HG02610 (cell line): ENCODE data around the gene FBXW11.
"Not testable (repeated sequence)": the region's sequence is repeated elsewhere in the genome, so short reads cannot be mapped to it uniquely, and the experiment has no call there.

Source experiments
- ATAC-seq: cut with Tn5 transposase; IDR thresholded peaks from one replicate; pipeline ENCODE4 v1.9.1; 2021; ENCODE audit warnings: mild to moderate bottlenecking, moderate library complexity; ENCODE audit not compliant: unreplicated experiment

The FBXW11 gene

DNA sequence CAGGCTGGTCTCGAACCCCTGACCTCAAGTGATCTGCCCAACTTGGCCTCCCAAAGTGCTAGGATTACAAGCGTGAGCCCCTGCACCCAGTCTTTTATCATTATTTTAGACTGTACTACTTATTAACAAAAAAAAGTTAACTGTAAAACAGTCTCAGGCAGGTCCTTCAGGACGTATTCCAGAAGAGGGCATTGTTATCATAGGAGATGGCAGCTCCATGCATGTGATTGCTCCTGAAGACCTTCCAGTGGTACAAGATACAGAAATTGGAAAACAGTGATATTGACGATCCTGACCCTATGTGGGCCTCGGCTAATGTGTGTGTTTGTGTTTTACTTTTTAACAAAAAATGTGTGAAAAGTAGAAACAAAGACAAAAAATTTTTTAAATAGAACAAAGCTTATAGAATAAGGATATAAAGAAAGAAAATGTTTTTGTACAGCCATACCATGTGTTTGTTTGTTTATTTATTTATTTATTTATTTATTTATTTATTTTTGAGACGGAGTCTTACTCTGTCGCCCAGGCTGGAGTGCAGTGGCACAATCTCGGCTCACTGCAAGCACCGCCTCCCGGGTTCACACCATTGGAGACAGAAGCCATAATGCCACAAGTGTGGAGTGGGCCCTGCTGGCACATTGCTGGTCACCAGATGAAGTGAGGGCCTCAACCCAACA is 13.8 kb upstream of the FBXW11 start:
- not testable (repeated sequence) for ATAC-seq

DNA sequence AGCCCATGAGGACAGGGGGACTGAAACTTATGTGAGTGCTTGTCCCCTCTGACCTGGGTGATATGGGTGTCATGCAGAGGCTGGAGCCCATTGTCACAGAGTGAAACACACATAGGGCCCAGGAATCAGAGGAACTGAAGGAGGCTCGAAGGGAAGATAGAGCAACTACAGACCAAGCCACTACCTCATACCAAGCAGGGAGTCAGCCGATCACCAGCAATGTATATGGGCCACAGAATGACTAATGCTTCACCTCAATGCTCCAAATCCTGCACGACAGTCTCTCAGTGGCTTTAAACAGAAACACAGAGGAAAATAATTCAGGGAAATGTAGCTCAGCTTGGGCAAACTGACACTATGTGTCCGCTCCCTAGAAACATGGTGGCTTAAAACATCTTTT is 8.9 kb upstream of the FBXW11 start:
- no peak for ATAC-seq

GRCh38 chr5:172010278-172010677 is 3.8 kb upstream of the FBXW11 start:
- ATAC-seq = no peak

GRCh38 chr5:172009536-172010270 is 3.3 kb upstream of the FBXW11 start:
- ATAC-seq = no peak

DNA sequence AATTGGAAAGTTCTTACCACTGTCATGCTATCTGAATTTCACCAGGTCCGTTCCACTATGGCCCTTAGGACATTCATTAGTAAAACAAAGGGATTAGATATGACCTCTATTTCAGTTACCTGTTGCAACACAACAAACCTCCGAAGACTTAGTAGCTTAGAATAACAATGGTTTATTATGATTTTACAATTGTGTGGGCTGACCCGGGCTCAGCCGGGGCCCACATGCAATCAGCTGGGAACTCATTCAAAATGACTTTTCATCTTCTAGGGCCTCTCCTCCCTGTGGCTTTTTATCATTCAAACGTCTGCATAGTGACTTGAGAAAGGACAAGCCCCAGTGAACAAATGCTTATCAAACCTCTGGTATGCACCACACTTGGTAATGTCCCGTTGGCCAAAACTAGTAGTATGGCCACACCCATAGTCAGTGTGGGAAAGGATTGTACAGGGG is 2.3 kb upstream of the FBXW11 start:
- ATAC-seq = no peak

DNA sequence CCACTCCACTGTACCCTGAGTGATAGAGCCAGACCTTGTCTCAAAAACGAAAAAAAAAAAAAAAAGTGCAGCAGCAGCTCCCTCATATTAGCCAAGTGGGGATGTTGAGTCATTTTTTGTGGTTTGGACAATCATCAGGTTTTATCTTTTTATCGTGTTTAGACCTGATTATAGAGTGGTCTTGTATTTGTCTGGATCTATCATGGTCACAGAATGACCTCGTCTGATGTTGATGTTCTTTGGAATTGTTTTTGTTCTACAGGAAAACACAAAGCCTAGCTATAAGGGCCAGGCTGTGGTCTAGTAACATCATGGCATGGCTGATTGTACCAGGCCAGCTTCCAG is 1.6 kb upstream of the FBXW11 start:
- ATAC-seq = no peak

DNA sequence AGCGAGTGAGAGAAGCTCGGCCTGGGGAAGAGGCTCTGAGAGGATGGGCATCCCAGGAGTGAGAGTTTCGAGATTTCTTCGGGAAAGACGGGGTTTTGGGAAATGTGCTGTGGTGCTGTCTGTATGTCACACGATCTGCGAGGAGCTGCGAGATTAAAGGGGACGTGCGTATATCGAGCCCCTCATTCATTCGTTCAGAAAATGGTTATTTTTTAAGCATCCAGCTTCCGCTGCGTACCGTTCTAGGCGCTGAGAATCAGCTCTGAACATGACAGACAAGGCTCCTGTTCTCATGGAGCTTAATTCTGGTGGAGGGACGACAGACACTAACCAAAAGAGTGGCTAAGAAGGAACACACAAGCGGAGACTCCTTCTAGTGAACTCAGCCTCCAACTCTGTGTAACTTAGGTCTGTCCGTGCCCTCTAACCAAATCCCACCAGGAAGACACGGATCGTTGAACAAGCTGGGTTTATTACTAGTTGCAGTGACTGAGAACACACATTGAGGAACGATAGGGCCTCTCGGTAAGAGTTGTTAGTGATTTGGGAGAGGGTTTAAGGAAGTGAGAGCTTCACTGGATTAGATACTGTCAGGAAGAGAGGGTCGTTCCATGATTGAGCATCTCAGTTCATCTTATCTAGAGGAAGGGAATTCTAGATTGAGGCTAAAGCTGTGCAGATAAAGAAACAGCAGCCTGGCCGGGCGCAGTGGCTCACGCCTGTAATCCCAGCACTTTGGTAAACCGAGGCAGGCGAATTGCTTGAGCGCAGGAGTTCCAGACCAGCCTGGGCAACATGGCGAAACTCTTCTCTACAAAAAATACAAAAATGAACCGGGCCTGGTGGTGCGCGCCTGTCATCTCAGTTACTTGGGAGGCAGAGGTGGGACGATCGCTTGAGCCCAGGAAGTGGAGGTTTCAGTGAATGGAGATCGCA is 1.0 kb upstream of the FBXW11 start:
- no peak for ATAC-seq

- ATAC-seq = peak; percentile 0
Measured at GRCh38 chr5:172005708-172006320, 624 bp downstream of the FBXW11 start.

DNA sequence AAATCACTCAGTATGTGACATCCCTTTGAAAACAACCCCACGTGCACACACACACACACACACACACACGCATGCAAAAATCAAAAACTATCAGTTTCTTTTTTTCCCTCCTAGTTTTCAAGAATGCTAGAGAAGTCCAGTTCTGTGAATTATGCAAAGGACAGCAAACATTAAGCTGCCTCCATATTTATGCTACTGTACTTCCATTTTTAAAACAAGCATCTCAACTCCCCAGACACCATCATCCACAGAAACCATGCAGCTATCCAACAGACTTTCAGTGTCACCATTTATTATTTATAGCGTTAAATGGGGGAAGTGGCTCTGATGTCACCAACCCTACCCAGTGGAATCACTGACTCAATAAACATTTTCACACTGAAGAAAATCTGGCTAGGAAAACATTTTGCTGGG is 1.6 kb downstream of the FBXW11 start:
- no peak for ATAC-seq

DNA sequence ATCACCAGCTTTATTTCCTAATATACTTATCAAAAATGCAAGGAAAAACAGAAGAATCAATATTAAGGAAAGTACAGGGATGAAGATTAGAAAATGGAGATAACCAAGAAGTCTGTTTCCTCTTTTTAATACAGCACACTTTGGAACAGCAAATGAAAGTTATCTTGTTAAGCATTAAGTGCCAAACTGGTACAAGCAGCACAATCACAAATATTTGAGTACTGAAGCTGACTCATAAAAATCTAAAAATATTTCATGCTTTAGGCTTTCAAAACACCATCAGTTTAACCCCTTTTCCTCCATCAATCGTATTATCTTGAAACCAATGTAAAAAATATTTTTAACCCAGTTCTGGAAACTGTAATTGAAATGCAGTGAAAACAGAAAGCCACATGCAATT is 2.7 kb downstream of the FBXW11 start:
- no peak for ATAC-seq

GRCh38 chr5:172002840-172003512 is 3.5 kb downstream of the FBXW11 start:
- no peak for ATAC-seq

- ATAC-seq = no peak
Measured at GRCh38 chr5:172002310-172002709, 4.1 kb downstream of the FBXW11 start.

DNA sequence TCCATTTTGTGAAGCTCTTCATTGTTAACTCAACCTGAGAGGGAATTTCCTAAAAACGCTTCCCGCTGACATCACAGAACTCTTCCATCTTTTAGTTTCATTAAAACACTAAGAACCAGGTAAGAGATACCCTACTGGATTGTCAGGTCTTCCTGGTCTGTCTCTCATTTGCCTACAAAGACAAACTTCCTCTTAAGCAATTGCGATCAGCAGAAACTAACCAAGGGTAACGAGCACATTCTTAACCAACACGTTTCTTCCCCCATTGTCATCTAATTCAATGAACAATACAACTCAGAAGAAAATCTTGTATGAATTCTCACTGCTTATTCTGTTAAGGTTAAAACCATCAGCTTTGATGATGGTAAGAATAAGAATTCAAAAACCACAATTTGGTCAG is 6.6 kb downstream of the FBXW11 start:
- no peak for ATAC-seq

DNA sequence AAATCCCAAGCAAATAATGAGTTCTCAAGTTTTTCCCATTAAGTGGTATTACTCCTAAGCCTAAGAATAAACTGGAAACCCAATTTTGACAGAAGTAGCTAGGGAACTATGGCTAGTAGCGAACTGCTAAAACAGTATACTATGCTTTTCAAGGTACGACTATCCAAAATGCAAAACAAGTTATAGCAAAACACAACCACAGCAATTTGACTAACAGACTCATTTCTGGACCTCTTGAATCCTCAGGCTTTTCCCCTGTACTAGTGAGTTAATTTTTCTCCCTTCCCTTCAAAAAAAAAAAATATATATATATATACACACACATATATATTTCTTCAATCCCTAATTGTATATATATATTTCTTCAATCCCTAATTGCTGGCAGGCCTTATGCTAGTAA is 7.3 kb downstream of the FBXW11 start:
- no peak for ATAC-seq

DNA sequence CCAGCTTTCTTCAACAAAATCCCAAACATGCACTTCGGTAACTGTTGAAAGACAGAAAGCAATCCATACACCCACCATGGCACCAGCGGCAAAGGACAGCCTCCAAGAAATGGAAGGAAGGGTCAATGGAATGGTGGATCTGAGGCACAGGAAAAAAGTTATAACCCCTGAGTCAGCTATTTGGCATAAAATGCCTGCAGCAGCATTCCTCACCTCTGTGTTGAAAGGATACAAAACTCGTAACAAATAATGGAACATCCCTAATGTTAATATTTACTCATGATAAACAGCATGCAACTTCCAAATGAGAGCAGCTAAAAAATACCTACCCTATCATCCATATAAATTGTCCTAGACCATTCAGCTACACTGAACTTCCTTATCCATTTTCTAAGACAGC is 9.4 kb downstream of the FBXW11 start:
- no peak for ATAC-seq

GRCh38 chr5:171992813-171993212 is 13.6 kb downstream of the FBXW11 start:
- ATAC-seq = no peak

DNA sequence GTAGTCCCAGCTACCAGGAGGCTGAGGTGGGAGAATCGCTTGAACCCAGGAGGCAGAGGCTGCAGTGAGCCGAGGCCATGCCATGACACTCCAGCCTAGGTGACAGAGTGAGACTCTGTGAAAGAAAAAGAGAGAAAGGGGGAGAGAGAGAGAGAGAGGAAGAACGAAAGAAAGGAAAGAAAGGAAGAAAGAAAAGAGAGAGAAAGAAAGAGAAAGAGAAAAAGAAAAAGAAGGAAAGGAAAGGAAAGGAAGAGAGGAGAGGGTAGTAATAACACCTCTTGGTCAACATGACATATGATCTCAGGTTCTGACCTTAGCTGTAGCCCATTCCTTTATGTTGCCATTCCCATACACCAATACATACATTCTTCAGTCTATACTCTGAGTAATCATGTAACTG is 14.1 kb downstream of the FBXW11 start:
- no peak for ATAC-seq

DNA sequence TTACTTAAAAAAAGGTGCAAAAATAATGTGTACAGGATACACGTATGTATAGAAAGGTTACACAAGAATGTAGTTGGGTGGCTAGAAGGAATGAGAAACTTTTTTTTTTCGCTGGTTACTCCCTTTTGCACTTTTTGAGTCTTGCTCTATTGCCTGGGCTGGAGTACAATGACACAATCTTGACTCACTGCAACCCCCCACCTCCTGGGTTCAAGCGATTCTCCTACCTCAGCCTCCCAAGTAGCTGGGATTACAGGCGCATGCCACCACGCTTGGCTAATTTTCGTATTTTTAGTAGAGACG is 15.8 kb downstream of the FBXW11 start:
- no peak for ATAC-seq

DNA sequence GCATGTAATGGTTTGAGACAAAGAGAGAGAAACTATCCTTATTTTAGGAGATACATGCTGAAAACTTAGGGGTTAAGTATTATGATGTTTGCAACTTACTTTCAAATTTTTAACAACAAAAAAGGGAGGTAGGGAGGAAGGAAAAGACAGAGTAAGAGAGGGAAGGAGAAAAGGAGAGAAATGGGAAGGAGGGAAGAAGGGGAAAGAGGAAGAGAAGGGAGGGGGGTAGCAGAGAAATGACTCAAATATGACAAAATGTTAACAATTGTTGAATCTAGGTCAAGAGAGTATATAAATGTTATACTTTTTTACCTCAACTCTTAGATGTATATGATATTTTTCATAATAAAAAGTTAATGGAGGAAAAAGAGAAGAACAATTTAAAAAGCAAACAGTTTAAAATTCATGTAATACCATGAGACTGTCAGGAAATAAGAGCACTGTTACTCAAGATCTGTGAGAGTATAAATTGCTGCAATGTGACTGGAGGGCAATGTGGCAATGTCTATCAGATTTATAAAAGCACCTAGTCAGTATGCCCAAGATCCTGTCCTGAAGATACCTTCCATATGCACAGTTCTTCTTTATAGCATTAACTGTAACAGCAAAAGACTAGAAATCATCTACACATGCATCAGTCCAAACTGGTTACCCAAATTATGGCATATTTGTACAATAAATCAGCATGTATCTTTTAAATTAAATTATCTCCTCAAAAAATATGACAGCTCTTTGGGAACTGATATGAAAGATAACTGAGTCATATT is 16.3 kb downstream of the FBXW11 start:
- ATAC-seq = no peak

DNA sequence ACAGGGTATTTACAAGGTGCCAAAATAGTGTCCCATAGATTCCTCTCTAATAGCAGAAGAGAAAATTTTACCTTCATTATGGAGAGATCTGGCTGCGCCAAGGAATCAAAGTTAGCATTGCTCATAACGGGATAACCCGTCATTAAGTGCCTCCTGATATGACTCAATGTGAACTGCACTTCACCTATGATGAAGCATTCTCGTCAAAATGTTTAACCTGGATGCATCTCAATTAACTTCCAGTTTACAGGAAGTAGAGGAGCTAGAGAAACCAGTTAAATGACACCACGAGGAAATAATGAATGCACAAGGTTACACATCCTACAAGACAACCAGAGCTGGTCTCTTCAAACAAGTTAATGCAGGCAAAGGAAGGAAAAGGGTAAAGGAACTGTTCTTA is 17.2 kb downstream of the FBXW11 start:
- ATAC-seq = peak; percentile 86
